GM18519 (cell line): ENCODE results near the gene CHRNB2.
"Not testable (repeated sequence)": the region's sequence is repeated elsewhere in the genome, so short reads cannot be mapped to it uniquely, and the experiment has no call there.

Experiments used
- ATAC-seq: cut with Tn5 transposase; IDR thresholded peaks from one replicate; pipeline ENCODE4 v1.9.1; 2021; ENCODE audit warnings: mild to moderate bottlenecking, moderate library complexity; ENCODE audit not compliant: unreplicated experiment, low FRiP score

Gene CHRNB2, protein sequence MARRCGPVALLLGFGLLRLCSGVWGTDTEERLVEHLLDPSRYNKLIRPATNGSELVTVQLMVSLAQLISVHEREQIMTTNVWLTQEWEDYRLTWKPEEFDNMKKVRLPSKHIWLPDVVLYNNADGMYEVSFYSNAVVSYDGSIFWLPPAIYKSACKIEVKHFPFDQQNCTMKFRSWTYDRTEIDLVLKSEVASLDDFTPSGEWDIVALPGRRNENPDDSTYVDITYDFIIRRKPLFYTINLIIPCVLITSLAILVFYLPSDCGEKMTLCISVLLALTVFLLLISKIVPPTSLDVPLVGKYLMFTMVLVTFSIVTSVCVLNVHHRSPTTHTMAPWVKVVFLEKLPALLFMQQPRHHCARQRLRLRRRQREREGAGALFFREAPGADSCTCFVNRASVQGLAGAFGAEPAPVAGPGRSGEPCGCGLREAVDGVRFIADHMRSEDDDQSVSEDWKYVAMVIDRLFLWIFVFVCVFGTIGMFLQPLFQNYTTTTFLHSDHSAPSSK

DNA sequence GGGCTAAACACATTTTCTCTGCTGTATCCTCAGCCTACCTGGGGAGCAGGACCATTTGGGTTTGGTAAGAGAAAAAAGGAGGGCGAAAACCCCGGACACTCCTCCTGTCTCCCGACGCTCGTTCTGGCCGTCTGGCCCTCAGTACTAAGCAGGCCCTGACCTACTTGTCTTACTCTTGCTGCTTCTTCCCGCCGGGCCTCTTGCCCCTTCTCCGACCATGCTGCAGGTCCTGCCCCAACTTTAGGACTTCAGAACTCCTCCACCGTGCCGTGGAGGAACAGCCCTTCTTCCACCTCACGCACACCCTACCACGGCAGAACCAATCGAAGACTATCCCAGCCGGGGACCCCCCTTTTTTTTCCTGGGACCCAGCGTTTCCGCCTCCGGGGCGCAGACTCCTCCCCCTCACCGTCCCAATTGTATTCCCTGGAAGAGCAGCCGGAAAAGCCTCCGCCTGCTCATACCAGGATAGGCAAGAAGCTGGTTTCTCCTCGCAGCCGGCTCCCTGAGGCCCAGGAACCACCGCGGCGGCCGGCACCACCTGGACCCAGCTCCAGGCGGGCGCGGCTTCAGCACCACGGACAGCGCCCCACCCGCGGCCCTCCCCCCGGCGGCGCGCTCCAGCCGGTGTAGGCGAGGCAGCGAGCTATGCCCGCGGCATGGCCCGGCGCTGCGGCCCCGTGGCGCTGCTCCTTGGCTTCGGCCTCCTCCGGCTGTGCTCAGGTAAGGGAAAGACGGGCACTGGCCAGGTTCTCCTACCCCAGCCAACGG is at the start of gene CHRNB2:
Gene CHRNB2 (plus strand): TSS at position 393 of the 771 bp plus-strand sequence. CDS start 267 bp downstream, at position 660.
- ATAC-seq, result no peak

DNA sequence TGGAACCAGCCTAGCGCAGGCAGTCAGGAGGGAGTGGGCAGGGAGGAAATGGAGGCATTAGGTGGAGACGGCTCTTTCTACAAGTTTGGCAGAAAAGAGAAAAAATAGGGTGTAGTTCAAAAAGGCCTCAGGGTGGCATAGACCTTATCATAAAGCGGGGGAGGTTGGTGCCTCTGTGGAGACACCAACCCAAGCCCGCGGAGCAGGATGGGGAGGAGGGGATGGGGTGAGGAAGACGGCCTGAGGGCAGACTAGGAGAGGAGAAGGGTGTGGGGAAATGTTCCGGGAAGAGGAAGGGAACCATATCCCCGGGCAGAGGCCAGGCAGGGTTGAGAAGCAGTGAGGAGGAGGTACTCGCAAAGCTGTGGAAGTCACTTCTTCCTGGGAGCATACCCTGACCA is 48.0 kb upstream of the CHRNB2 start:
- no peak for ATAC-seq

DNA sequence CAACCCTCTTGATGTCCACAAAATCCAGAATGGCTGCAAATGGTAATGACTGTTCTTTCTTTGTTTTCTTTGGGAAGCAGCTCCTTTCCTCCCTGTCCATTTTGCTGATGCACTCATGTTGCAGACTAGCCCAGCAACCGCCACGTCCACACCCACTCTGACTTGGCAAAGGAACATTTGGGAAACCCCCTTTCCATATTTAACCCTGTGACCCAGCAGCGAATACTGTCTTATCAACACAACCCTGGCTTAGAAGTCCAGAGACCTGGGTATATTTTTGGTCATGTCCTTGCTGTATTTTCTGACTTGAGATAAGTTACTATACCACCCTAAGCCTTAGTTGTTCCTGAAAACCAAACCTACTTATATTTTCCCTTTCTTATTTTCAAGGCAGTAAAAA is 47.2 kb upstream of the CHRNB2 start:
- ATAC-seq, result no peak

DNA sequence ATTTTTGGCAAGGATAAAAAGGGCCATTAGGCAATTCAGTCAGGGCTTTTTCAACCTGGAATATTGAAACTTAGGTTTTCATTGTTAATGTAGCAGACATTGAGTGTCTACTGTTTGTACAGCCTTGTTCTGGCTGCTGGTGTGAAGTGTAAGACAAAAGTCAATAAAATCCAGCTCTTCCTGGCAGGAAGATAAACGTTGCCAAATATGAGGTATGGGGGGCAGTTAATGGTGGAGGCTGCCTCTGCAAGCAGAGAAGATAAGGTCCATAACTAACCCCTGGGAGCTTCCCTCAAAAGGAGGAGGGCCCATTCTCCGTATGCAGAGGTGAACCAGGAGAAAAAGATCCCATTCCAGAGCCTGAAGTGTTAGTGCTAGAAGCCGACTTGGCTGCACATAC is 45.9 kb upstream of the CHRNB2 start:
- no peak for ATAC-seq

DNA sequence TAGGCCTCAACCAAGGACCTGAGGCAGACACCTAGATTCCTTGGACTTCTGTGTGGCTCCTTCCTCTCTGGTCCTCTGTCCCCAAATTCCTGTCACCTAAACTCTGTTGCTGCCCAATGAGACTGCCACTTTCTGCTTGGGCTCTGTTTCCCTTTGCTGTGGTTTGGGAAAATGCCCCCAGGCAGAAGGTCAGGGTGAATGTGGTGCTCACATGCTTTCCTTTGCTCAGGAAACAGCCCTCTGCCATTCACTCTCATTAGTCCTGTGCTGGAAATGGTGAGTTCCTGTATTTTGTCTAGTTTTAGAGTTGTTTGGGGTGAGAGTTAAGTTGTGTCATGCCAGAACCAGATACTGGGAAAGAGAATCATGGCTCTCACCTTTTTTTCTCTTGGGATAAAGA is 42.7 kb upstream of the CHRNB2 start:
- no peak for ATAC-seq

DNA sequence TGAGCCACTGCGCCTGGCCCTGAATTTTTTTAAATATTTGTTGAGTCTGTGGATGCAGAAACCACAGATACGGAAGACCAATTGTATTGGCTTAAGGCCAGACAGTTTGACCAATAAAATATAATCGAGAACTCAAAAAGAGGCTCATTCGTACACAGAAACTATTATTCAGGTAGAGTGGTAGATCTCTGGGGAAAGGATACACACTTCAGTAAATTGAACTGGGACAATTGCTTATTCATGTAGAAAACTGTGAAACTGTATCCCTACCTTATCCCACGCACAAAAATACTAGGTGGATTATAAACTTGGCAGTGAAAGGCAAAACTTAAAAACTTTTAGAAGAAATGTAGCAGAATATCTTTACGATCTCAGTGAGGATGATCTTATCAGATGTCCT is 40.4 kb upstream of the CHRNB2 start:
- ATAC-seq, result no peak

DNA sequence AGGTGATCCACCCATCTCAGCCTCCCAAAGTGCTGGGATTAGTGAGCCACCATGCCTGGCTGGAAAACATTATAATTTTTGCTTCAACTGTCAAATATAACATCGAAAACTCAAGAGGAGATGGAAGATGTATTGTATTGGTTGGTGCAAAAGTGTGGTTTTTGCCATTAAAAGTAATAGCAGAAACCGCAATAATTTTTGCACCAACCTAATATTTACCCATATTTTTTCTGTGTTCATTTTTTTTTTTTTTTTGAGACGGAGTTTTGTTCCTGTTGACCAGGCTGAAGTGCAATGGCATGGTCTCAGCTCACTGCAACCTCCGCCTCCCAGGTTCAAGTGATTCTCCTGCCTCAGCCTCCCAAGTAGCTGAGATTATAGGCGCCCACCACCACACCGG is 38.3 kb upstream of the CHRNB2 start:
- ATAC-seq, result no peak

DNA sequence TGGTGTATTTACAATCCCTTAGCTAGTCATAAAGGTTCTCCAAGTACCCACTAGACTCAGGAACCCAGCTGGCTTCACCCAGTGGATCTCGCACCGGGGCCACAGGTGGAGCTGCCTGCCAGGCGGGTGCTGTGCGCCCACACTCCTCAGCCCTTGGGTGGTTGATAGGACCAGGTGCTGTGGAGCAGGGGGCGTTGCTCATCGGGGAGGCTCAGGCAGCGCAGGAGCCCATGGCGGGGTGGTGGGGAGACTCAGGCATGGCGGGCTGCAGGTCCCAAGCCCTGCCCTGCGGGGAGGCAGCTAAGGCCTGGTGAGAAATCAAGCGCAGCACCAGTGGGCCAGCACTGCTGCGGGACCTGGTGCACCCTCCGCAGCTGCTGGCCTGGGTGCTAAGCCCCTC is 35.6 kb upstream of the CHRNB2 start:
- ATAC-seq, result not testable (repeated sequence)

DNA sequence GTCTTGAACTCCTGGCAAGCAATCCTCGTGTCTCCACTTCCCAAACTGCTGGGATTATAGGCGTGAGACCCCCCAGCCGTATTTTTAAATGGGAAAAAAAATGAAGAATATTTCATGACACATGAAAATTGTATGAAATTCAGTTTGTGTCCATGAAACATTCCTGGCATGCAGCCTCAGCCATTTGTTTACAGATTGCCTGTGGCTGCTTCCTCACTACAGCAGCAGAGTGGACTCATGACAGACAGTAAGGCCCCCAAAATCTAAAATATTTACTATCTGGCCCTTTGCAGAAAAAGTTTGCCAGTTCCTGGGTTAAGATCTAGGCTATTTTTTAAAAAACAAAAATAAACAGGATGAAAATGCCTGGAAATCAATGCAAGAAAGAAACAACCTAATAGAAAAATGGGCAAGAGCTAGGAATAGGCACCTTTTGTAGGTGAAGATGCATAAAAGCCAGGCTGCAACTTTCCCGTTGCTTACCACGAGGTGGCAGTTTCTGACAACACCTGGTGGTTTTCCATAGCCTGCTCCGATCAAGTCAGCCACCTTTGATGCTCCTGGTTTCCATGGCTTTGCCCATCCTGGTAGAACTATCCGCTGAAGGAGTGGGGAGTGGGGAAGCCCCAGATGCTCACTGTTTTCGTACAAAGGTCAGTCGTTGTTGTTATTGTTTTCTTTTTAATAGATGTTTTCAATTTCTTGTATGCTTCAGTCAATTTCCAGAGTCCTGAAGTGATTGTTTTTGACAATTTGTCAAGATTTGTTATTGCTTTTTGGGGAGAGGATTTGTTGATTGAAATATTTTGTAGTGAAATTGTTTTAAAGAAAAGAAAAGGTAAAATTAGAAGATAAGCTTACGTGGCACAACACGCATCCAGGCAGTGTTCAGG is 33.4 kb upstream of the CHRNB2 start:
- ATAC-seq, result no peak

DNA sequence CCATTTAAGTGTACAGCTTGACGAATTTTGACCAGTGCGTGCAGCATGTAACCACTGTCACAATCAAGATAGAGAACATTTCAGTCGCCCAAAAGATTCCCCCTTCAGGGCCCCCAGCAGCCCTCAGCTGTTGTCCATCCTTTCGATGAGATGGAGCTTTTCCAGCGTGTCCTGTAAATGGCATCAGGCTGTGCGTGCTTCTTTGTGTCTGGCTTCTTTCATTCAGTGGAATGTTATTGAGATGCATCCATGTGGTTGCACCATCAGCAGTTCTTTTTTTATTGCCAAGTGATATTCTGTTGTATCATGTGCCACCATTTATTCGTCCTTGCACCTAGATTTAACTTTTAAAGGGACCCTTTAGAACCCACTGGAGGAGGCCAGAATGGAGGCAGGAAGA is 31.0 kb upstream of the CHRNB2 start:
- ATAC-seq, result no peak

DNA sequence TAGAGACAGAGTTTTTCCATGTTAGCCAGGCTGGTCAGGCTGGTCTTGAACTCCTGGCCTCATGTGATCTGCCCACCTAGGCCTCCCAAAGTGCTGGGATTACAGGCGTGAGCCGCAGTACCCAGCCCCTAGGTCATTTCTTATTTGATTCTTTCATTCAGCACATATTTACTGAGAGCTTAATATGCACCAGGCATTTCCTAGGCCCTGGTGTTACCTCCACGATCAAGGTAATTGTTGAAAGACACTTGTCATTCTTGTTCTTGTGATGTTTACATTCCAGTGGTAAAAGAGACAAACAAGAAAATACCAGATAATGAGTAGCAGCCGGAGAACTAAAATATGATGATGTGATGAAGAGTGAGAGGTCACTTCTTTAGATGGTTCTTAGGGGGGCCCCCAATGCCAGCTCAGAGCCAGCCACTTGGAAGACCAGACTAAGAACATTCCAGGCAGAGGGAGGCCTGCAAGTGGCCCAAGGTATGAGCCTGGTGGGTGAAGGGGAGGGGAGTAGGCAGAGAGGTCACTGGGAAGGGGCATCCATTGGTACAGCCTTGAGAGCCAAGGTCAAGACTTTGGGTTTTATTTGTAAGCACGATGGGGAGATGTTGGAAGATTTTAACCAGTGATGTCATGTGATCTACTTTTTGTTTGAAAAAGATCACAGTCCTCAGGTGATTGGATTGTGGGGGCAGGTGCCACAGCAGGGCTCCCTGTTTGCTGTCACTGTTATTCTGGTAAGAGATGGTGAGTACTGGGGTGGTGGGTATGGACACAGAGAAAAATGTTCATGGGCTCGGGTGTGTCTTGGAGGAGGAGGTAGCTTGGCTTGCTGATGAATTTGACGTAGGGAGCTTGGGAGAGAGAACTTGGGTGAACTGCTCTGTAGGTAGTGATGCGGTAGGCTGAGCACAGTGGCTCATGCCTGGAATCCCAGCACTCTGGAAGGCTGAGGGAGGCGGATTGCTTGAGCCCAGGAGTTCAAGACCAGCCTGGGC is 27.8 kb upstream of the CHRNB2 start:
- ATAC-seq, result no peak

DNA sequence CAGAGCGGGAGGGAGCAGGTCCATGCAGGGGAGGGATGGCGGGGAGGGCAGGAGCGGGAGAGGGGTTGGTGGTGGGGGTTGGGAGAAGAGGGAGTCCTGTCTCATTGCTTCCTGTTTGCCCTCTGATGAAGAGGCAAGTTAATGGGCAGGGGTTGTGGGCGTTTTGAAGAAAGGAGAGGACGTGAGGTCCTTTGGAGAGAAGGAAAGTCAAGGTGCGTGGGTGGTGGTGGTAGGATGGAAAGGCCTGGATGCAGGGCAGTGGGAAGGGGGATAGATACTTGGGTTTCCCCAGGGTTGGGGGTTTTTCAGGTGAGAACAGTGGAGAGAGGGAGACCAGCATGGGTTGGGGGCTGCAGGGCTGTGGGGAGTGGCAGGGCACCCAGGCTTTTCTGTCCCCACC is 26.3 kb upstream of the CHRNB2 start:
- ATAC-seq, result no peak

DNA sequence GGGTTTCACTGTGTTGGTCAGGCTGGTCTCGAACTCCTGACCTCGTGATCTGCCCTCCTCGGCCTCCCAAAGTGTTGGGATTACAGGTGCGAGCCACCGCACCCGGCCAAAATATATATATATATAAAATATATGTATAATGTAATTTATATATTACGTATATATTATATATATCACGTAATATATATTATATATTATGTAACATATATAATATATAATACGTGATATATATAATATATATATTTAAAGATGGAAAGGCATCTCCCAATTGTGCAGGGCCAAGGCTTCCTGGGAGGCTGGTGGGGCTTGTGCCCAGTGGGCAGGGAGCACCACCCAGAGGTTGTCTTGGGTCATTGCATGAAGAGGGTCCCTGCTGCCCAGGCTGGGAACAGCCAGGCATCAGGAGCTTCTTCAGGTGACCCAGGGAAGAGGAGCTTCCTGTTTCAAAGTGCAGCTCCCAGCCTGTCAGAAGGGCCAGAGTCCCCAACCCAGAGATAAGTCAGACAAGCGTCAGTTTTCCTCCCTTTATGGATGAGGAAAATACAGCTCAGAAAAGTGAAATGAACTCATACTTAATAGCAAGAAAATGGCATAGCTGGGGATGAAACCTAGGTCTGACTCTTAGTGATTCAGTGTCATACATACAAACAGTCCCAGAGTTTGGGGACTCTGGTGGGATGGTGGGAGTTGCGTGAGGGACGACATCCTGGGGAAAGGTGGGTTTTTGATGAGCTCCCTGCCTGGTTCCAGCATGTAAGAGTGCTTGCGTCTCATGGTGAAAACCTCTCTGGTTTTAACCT is 21.1 kb upstream of the CHRNB2 start:
- ATAC-seq, result no peak

DNA sequence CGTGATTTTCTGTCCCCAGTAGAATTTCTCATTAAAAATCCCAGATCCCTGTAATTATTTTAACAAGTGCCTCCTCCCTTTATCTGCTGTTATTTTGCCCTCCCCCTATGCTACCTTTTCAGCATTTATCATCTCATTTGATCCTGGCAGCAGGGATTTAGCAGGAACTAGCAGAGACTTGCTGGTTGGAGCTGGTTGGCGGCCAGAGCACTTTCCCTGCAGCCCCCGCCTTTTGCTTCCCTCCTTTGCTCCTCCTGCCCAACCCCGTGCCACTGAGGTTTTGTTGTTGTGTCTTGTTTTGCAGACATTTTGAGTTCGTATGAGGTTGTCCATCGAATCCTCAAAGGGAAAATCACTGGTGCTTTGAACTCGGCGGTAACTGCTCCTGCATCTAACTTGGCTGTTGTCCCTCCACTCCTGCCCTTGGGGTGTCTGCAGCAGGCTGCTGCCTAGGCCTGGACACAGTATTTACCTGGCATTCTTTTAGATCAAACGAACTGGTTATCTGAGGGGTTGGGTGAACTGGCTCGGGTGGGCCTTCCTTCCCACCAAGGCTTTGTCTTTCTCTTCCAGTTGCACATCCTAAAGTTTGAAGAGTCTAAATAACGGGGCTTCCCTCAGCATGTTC is 20.4 kb upstream of the CHRNB2 start:
- ATAC-seq, result no peak

DNA sequence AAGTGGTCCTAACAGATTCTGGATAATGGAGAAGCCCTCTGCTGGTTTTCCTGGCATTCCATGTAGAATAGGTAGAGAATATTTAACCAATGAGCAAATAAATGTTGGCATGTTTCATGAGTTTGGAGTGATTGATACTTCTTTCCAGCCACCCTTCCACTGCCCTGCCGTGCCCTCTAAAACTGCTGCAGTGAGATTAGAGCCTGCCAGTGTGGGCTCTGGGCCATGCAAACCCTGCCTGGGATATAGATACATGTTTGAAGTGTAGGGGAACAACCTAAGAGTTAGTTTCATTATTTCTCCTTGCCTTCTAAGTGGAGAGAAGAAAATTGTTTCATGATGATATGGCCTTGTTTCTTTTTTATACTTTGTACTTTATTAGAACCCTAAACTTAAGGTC is 19.6 kb upstream of the CHRNB2 start:
- no peak for ATAC-seq

DNA sequence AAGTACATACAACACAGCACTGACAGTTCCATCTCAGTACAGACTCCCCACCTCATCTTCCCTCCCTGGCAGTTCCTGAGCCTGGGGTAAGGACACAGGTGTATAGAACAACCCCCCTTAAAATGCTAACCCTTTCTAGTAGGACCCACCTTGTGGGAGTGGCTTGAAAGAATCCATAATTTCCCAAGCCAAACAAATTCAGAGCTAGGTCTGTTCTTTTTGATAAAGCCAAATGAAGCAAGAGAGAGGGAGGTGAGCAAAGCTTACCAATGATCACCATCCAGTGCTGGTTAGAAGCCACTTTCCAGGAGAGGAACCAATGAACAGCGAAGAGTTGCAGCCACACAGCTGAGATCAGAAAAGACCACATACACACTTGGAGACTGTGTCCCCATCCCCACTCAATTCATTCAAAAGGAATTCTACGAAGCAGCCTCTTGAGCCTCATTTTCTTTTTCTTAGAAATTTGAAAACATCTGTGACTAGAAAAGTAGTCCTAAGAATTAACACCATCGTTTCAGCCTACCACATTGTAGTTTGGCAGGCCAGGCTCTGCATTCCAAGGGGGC is 18.3 kb upstream of the CHRNB2 start:
- no peak for ATAC-seq

DNA sequence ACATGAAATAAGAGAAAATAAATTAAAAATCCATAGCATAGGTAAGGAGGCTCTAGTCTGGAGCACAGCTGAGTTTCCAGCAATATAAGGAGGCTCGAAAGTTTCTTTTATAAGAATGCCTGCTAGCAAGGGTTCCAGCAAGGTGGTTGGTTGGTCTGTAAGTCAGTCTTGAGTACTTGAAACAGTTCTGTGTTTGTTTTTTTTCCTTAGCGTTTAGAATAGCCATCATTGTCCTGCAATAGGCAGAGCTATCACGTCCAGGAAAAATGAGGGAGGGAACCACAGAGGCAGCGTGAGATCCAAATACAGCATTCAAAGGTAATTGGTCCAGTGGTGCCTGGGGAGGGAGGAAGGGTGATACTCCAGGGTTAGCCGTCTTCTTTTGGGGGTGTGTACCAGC is 17.5 kb upstream of the CHRNB2 start:
- ATAC-seq, result no peak

DNA sequence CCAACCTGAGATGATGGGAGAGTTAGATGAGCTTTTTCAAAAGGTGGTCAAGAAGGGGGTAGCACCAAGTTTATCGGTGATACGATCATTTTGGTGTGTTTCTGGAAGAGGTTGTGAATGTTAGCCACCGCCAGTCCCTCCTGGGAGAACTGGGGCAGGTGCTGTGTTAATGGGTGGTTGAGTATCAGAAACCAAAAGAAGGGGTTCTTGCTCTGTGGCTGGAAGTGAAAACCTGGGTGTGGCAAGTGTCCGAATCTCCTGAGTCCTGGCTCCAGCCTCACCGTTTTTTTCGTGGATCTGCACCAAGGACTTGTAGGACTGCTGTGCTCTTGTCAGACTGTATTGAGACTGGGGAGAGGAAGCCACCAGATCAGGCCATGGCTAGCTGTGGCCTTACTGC is 16.9 kb upstream of the CHRNB2 start:
- ATAC-seq, result no peak
